Liver (tissue), 3 donors: Measurements from ENCODE around the gene NF1.

ENCODE experiments used
- CTCF ChIP-seq: fragments of 150-350 bp; IDR thresholded peaks from 2 replicates; pipeline ENCODE4 v1.5.1; 2017; ENCODE audit warnings: improper control_type of control experiment, low read depth, low read length; ENCODE audit not compliant: missing input control
- EGR1 ChIP-seq, 2 donors: IDR thresholded peaks; 2 replicates each; pipeline ENCODE4 v1.6.1; 2016 to 2018; ENCODE audit warnings: antibody characterized with exemption in 2 of 2, low read depth in 2 of 2
- FOXA1 ChIP-seq: IDR thresholded peaks from 2 replicates; pipeline ENCODE4 v1.6.1; 2016; ENCODE audit warnings: antibody characterized with exemption
- GABPA ChIP-seq, 2 donors: IDR thresholded peaks in 1 of 2; conservative IDR thresholded peaks in 1 of 2; 2 replicates each; pipeline ENCODE4 v1.6.1; 2016; ENCODE audit warnings: antibody characterized with exemption in 2 of 2, mild to moderate bottlenecking in 1 of 2, moderate library complexity in 1 of 2
- HNF4G ChIP-seq: IDR thresholded peaks from 2 replicates; pipeline ENCODE4 v1.6.1; 2016; ENCODE audit warnings: antibody characterized with exemption
- MAX ChIP-seq: IDR thresholded peaks from 2 replicates; pipeline ENCODE4 v1.6.1; 2016; ENCODE audit warnings: antibody characterized with exemption
- RAD21 ChIP-seq, 2 donors: IDR thresholded peaks; 2 replicates each; pipeline ENCODE4 v1.6.1; 2016; ENCODE audit warnings: antibody characterized with exemption in 2 of 2, mild to moderate bottlenecking in 2 of 2
- REST ChIP-seq: IDR thresholded peaks from 2 replicates; pipeline ENCODE4 v1.6.1; 2016; ENCODE audit warnings: antibody characterized with exemption, mild to moderate bottlenecking
- SP1 ChIP-seq: IDR thresholded peaks from 2 replicates; pipeline ENCODE4 v1.6.1; 2018; ENCODE audit warnings: antibody characterized with exemption, mild to moderate bottlenecking
- TAF1 ChIP-seq: conservative IDR thresholded peaks from 2 replicates; pipeline ENCODE4 v1.6.1; 2016; ENCODE audit warnings: antibody characterized with exemption, mild to moderate bottlenecking
- YY1 ChIP-seq: IDR thresholded peaks from 2 replicates; pipeline ENCODE4 v1.6.1; 2016; ENCODE audit warnings: antibody characterized with exemption, mild to moderate bottlenecking
- ZBTB33 ChIP-seq: IDR thresholded peaks from 2 replicates; pipeline ENCODE4 v1.6.1; 2016; ENCODE audit warnings: antibody characterized with exemption
- donor health status: healthy.
- donor health status: healthy.

- TF ChIP-seq TAF1: no peak
- no peak for TF ChIP-seq CTCF
- TF ChIP-seq EGR1 (IDR thresholded peaks at IDR 0.05; ENCODE audit: low read depth in 2 of 2): no peak
- no peak for TF ChIP-seq MAX
- no peak for TF ChIP-seq FOXA1
- TF ChIP-seq RAD21 (IDR thresholded peaks at IDR 0.05): no peak
- no peak for TF ChIP-seq ZBTB33
- no peak for TF ChIP-seq REST
- TF ChIP-seq SP1: no peak
- TF ChIP-seq YY1: no peak
- TF ChIP-seq GABPA (IDR thresholded peaks at IDR 0.05 in 1 of 2, conservative IDR thresholded peaks at IDR 0.05 in 1 of 2): no peak
- no peak for TF ChIP-seq HNF4G
Observed at GRCh38 chr17:31134576-31134975, 39.8 kb downstream of the NF1 start.
